Mammary epithelial cell (primary cell): ENCODE data around the gene HEATR9.

ENCODE experiments used
- EZH2 ChIP-seq: IDR thresholded peaks from 2 replicates; pipeline ENCODE4 v1.6.1; 2012; ENCODE audit warnings: low read length, inconsistent platforms, borderline replicate concordance
- TF ChIP-seq, protein P1 (sequence below), 2 donors: IDR thresholded peaks in 1 of 2; conservative IDR thresholded peaks in 1 of 2; 2 replicates each; pipeline ENCODE4 v1.5.1; 2011 to 2012; ENCODE audit warnings: inconsistent platforms in 2 of 2, low read length in 2 of 2, mild to moderate bottlenecking in 2 of 2, control low read depth in 1 of 2, low read depth in 1 of 2; ENCODE audit not compliant: insufficient read depth in 1 of 2; ENCODE audit errors: extremely low read depth in 1 of 2

- TF ChIP-seq, protein P1, sequence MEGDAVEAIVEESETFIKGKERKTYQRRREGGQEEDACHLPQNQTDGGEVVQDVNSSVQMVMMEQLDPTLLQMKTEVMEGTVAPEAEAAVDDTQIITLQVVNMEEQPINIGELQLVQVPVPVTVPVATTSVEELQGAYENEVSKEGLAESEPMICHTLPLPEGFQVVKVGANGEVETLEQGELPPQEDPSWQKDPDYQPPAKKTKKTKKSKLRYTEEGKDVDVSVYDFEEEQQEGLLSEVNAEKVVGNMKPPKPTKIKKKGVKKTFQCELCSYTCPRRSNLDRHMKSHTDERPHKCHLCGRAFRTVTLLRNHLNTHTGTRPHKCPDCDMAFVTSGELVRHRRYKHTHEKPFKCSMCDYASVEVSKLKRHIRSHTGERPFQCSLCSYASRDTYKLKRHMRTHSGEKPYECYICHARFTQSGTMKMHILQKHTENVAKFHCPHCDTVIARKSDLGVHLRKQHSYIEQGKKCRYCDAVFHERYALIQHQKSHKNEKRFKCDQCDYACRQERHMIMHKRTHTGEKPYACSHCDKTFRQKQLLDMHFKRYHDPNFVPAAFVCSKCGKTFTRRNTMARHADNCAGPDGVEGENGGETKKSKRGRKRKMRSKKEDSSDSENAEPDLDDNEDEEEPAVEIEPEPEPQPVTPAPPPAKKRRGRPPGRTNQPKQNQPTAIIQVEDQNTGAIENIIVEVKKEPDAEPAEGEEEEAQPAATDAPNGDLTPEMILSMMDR (conservative IDR thresholded peaks at IDR 0.05 in 1 of 2, IDR thresholded peaks at IDR 0.05 in 1 of 2; ENCODE audit: extremely low read depth in 1 of 2, insufficient read depth in 1 of 2, low read depth in 1 of 2, low read length in 2 of 2) = no peak
- TF ChIP-seq EZH2 = no peak
Observed at GRCh38 chr17:35847633-35848373, 20.9 kb downstream of the HEATR9 start.
